GM23338 (cell line): ENCODE data around the gene TRDN. TPM values are rescaled to one million over a fixed set of nuclear protein-coding genes. Genes with fewer than 3 reads are reported as not detected.

Source experiments
- ATAC-seq: fragments of 200-7000 bp; cut with Tn5 transposase; 3 replicates; pipeline ENCODE4 v1.9.1; 2020
- DNase-seq: peaks from one replicate; pipeline ENCODE4 v3.0.0-alpha.2; 2015; ENCODE audit warnings: low spot score
- H2AFZ ChIP-seq: fragments of 200-600 bp; sonication (generic); 2 replicates; pipeline ENCODE4 v1.8.0; 2016; ENCODE audit warnings: antibody characterized with exemption, mild to moderate bottlenecking, moderate library complexity
- H3F3A ChIP-seq: fragments of 200-600 bp; sonication (generic); replicated peaks from 2 replicates; pipeline ENCODE4 v1.8.0; 2017; ENCODE audit warnings: antibody characterized with exemption, mixed run types, low read depth
- H3K27ac ChIP-seq: fragments of 200-600 bp; sonication (generic); 2 replicates; pipeline ENCODE4 v1.6.1; 2016; ENCODE audit warnings: low read depth
- H3K27me3 ChIP-seq: fragments of 200-600 bp; sonication (generic); 2 replicates; pipeline ENCODE4 v1.8.0; 2016; ENCODE audit warnings: mild to moderate bottlenecking, mixed run types, moderate library complexity; ENCODE audit not compliant: insufficient read depth
- H3K36me3 ChIP-seq: fragments of 200-600 bp; sonication (generic); 2 replicates; pipeline ENCODE4 v1.8.0; 2016; ENCODE audit warnings: mild to moderate bottlenecking; ENCODE audit not compliant: insufficient read depth
- H3K4me1 ChIP-seq: fragments of 200-600 bp; sonication (generic); 2 replicates; pipeline ENCODE4 v1.8.0; 2016; ENCODE audit warnings: mild to moderate bottlenecking, moderate library complexity; ENCODE audit not compliant: insufficient read depth
- H3K4me2 ChIP-seq: fragments of 200-600 bp; sonication (generic); 2 replicates; pipeline ENCODE4 v1.7.1; 2017; ENCODE audit warnings: mixed run types
- H3K4me3 ChIP-seq: fragments of 200-600 bp; sonication (generic); 2 replicates; pipeline ENCODE4 v1.6.1; 2016; ENCODE audit warnings: mixed run types
- H3K79me2 ChIP-seq: fragments of 200-600 bp; sonication (generic); replicated peaks from 2 replicates; pipeline ENCODE4 v1.8.0; 2017; ENCODE audit warnings: mild to moderate bottlenecking; ENCODE audit not compliant: insufficient read depth
- H3K9me2 ChIP-seq: fragments of 200-600 bp; sonication (generic); 2 replicates; pipeline ENCODE4 v1.8.0; 2017; ENCODE audit not compliant: insufficient read depth
- H4K20me1 ChIP-seq: fragments of 200-600 bp; sonication (generic); replicated peaks from 2 replicates; pipeline ENCODE4 v1.8.0; 2017; ENCODE audit warnings: mild to moderate bottlenecking; ENCODE audit not compliant: insufficient read depth
- H3K27ac Mint-ChIP-seq: 2 replicates; pipeline ENCODE4 v1.8.0; 2020; ENCODE audit warnings: inconsistent platforms, mild to moderate bottlenecking, moderate library complexity, mixed read lengths
- H3K27me3 Mint-ChIP-seq: 3 replicates; pipeline ENCODE4 v1.8.0; 2022; ENCODE audit warnings: low read depth, mild to moderate bottlenecking, moderate library complexity, mixed read lengths, inconsistent platforms; ENCODE audit not compliant: insufficient read depth, poor library complexity
- H3K36me3 Mint-ChIP-seq: 3 replicates; pipeline ENCODE4 v1.8.0; 2021; ENCODE audit warnings: low read depth, mild to moderate bottlenecking, inconsistent platforms, moderate library complexity, mixed read lengths
- H3K4me1 Mint-ChIP-seq: 3 replicates; pipeline ENCODE4 v1.8.0; 2020; ENCODE audit warnings: mild to moderate bottlenecking, inconsistent platforms, mixed read lengths
- H3K4me3 Mint-ChIP-seq: 3 replicates; pipeline ENCODE4 v1.8.0; 2021; ENCODE audit warnings: moderate library complexity, mild to moderate bottlenecking, inconsistent platforms, mixed read lengths
- H3K9me3 Mint-ChIP-seq: 3 replicates; pipeline ENCODE4 v1.8.0; 2020; ENCODE audit warnings: moderate library complexity, mild to moderate bottlenecking, inconsistent platforms, mixed read lengths
- CREB1 ChIP-seq: fragments of 250-450 bp; sonication (Bioruptor Pico); IDR thresholded peaks from 2 replicates; pipeline ENCODE4 v1.5.0; 2020; ENCODE audit warnings: low read depth, mild to moderate bottlenecking, moderate library complexity
- EZH2 ChIP-seq: fragments of 200-600 bp; sonication (generic); IDR thresholded peaks from one replicate; pipeline ENCODE4 v1.8.0; 2017; ENCODE audit warnings: antibody characterized with exemption, mild to moderate bottlenecking, low read depth; ENCODE audit not compliant: unreplicated experiment
- EZH2phosphoT487 ChIP-seq: fragments of 200-600 bp; sonication (generic); IDR thresholded peaks from one replicate; pipeline ENCODE4 v1.8.1; 2018; ENCODE audit warnings: antibody characterized with exemption; ENCODE audit not compliant: unreplicated experiment
- JUNB ChIP-seq: IDR thresholded peaks from one replicate; pipeline ENCODE4 v1.6.1; 2016; ENCODE audit warnings: antibody characterized with exemption; ENCODE audit not compliant: unreplicated experiment
- NANOG ChIP-seq: IDR thresholded peaks from 2 replicates; pipeline ENCODE4 v1.6.1; 2016; ENCODE audit warnings: antibody characterized with exemption, borderline replicate concordance
- POLR2AphosphoS5 ChIP-seq: IDR thresholded peaks from 2 replicates; pipeline ENCODE4 v1.6.1; 2016; ENCODE audit warnings: antibody characterized with exemption, low read depth
- STAT1 ChIP-seq: IDR thresholded peaks from one replicate; pipeline ENCODE4 v1.6.1; 2016; ENCODE audit warnings: antibody characterized with exemption; ENCODE audit not compliant: unreplicated experiment
- ZNF114 ChIP-seq: fragments of 250-450 bp; sonication (Bioruptor Pico); IDR thresholded peaks from 2 replicates; pipeline ENCODE4 v1.5.0; 2020; ENCODE audit warnings: mild to moderate bottlenecking, moderate library complexity
- ZNF331 ChIP-seq: fragments of 250-450 bp; sonication (Bioruptor Pico); IDR thresholded peaks from 2 replicates; pipeline ENCODE4 v1.5.0; 2020; ENCODE audit warnings: low read depth, mild to moderate bottlenecking, moderate library complexity
- polyA plus RNA-seq: library from polyadenylated mRNA; unstranded; fragments of >200 nt; fragmentation: Nextera tagmentation; extraction: Ambion mirVana; gene quantifications from 2 replicates; pipeline ENCODE4 v1.2.1, GENCODE V29; 2016
- total RNA-seq: library from RNA; depleted of rRNA; stranded (reverse); fragments of >200 nt; shearing (Covaris generic); gene quantifications from 2 replicates; pipeline ENCODE4 v1.2.3, GENCODE V29; 2014
- TF ChIP-seq, protein P1 (sequence below): IDR thresholded peaks from 2 replicates; pipeline ENCODE4 v1.6.1; 2016; ENCODE audit warnings: antibody characterized with exemption
- TF ChIP-seq, protein P2 (sequence below): IDR thresholded peaks from one replicate; pipeline ENCODE4 v1.6.1; 2018; ENCODE audit warnings: antibody characterized with exemption; ENCODE audit not compliant: unreplicated experiment
- TF ChIP-seq, protein P3 (sequence below): fragments of 250-450 bp; sonication (Bioruptor Pico); IDR thresholded peaks from 2 replicates; pipeline ENCODE4 v1.5.0; 2020; ENCODE audit warnings: mild to moderate bottlenecking, moderate library complexity
- TF ChIP-seq, protein P4 (sequence below), 2 experiments: fragments of 200-600 bp in 1 of 2; sonication (generic) in 1 of 2; conservative IDR thresholded peaks; 2 replicates each; pipeline versions ENCODE4 v1.5.1 to v1.6.1; 2016 to 2017; ENCODE audit warnings: antibody characterized with exemption in 2 of 2, low read depth in 2 of 2, mild to moderate bottlenecking in 2 of 2, moderate library complexity in 1 of 2

The TRDN gene
- total and polyA plus RNA-seq, 2 experiments from 2014 or later, result 35.5 to 137 TPM

DNA sequence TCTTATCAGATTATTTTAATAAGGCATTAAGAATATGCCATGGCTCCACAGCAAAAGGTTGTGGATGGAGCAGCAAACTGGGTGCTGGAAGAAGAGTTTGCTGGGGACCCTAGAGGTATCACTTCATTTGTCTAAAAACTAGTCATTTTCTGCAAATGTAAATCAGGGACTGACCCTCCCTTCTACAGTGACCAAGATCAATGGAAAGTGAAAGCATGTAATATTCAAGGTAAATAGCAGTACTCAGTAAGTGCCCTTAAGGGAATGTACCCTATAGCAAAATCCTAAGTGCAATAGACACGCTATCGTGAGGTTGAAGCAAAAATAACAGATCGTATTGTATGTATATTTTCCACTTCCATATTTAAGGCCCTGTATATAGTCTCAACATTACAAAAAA is 38.7 kb downstream of the TRDN start:
- TF ChIP-seq CREB1 (CRISPR knock-in tag), result no peak
- no peak for TF ChIP-seq EZH2phosphoT487
- TF ChIP-seq NANOG, result no peak
- TF ChIP-seq, protein P1, sequence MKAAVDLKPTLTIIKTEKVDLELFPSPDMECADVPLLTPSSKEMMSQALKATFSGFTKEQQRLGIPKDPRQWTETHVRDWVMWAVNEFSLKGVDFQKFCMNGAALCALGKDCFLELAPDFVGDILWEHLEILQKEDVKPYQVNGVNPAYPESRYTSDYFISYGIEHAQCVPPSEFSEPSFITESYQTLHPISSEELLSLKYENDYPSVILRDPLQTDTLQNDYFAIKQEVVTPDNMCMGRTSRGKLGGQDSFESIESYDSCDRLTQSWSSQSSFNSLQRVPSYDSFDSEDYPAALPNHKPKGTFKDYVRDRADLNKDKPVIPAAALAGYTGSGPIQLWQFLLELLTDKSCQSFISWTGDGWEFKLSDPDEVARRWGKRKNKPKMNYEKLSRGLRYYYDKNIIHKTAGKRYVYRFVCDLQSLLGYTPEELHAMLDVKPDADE, result no peak
- TF ChIP-seq, protein P2, sequence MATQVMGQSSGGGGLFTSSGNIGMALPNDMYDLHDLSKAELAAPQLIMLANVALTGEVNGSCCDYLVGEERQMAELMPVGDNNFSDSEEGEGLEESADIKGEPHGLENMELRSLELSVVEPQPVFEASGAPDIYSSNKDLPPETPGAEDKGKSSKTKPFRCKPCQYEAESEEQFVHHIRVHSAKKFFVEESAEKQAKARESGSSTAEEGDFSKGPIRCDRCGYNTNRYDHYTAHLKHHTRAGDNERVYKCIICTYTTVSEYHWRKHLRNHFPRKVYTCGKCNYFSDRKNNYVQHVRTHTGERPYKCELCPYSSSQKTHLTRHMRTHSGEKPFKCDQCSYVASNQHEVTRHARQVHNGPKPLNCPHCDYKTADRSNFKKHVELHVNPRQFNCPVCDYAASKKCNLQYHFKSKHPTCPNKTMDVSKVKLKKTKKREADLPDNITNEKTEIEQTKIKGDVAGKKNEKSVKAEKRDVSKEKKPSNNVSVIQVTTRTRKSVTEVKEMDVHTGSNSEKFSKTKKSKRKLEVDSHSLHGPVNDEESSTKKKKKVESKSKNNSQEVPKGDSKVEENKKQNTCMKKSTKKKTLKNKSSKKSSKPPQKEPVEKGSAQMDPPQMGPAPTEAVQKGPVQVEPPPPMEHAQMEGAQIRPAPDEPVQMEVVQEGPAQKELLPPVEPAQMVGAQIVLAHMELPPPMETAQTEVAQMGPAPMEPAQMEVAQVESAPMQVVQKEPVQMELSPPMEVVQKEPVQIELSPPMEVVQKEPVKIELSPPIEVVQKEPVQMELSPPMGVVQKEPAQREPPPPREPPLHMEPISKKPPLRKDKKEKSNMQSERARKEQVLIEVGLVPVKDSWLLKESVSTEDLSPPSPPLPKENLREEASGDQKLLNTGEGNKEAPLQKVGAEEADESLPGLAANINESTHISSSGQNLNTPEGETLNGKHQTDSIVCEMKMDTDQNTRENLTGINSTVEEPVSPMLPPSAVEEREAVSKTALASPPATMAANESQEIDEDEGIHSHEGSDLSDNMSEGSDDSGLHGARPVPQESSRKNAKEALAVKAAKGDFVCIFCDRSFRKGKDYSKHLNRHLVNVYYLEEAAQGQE, result no peak
- no peak for TF ChIP-seq POLR2AphosphoS5
- no peak for TF ChIP-seq ZNF114 (CRISPR knock-in tag)
- no peak for TF ChIP-seq STAT1
- TF ChIP-seq EZH2, result no peak
- no peak for TF ChIP-seq JUNB
- TF ChIP-seq, protein P3, sequence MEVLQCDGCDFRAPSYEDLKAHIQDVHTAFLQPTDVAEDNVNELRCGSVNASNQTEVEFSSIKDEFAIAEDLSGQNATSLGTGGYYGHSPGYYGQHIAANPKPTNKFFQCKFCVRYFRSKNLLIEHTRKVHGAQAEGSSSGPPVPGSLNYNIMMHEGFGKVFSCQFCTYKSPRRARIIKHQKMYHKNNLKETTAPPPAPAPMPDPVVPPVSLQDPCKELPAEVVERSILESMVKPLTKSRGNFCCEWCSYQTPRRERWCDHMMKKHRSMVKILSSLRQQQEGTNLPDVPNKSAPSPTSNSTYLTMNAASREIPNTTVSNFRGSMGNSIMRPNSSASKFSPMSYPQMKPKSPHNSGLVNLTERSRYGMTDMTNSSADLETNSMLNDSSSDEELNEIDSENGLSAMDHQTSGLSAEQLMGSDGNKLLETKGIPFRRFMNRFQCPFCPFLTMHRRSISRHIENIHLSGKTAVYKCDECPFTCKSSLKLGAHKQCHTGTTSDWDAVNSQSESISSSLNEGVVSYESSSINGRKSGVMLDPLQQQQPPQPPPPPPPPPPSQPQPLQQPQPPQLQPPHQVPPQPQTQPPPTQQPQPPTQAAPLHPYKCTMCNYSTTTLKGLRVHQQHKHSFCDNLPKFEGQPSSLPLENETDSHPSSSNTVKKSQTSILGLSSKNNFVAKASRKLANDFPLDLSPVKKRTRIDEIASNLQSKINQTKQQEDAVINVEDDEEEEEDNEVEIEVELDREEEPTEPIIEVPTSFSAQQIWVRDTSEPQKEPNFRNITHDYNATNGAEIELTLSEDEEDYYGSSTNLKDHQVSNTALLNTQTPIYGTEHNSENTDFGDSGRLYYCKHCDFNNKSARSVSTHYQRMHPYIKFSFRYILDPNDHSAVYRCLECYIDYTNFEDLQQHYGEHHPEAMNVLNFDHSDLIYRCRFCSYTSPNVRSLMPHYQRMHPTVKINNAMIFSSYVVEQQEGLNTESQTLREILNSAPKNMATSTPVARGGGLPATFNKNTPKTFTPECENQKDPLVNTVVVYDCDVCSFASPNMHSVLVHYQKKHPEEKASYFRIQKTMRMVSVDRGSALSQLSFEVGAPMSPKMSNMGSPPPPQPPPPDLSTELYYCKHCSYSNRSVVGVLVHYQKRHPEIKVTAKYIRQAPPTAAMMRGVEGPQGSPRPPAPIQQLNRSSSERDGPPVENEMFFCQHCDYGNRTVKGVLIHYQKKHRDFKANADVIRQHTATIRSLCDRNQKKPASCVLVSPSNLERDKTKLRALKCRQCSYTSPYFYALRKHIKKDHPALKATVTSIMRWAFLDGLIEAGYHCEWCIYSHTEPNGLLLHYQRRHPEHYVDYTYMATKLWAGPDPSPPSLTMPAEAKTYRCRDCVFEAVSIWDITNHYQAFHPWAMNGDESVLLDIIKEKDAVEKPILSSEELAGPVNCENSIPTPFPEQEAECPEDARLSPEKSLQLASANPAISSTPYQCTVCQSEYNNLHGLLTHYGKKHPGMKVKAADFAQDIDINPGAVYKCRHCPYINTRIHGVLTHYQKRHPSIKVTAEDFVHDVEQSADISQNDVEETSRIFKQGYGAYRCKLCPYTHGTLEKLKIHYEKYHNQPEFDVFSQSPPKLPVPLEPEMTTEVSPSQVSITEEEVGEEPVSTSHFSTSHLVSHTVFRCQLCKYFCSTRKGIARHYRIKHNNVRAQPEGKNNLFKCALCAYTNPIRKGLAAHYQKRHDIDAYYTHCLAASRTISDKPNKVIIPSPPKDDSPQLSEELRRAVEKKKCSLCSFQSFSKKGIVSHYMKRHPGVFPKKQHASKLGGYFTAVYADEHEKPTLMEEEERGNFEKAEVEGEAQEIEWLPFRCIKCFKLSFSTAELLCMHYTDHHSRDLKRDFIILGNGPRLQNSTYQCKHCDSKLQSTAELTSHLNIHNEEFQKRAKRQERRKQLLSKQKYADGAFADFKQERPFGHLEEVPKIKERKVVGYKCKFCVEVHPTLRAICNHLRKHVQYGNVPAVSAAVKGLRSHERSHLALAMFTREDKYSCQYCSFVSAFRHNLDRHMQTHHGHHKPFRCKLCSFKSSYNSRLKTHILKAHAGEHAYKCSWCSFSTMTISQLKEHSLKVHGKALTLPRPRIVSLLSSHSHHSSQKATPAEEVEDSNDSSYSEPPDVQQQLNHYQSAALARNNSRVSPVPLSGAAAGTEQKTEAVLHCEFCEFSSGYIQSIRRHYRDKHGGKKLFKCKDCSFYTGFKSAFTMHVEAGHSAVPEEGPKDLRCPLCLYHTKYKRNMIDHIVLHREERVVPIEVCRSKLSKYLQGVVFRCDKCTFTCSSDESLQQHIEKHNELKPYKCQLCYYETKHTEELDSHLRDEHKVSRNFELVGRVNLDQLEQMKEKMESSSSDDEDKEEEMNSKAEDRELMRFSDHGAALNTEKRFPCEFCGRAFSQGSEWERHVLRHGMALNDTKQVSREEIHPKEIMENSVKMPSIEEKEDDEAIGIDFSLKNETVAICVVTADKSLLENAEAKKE (CRISPR knock-in tag), result no peak
- TF ChIP-seq ZNF331 (CRISPR knock-in tag), result no peak
- TF ChIP-seq, protein P4, sequence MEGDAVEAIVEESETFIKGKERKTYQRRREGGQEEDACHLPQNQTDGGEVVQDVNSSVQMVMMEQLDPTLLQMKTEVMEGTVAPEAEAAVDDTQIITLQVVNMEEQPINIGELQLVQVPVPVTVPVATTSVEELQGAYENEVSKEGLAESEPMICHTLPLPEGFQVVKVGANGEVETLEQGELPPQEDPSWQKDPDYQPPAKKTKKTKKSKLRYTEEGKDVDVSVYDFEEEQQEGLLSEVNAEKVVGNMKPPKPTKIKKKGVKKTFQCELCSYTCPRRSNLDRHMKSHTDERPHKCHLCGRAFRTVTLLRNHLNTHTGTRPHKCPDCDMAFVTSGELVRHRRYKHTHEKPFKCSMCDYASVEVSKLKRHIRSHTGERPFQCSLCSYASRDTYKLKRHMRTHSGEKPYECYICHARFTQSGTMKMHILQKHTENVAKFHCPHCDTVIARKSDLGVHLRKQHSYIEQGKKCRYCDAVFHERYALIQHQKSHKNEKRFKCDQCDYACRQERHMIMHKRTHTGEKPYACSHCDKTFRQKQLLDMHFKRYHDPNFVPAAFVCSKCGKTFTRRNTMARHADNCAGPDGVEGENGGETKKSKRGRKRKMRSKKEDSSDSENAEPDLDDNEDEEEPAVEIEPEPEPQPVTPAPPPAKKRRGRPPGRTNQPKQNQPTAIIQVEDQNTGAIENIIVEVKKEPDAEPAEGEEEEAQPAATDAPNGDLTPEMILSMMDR (conservative IDR thresholded peaks at IDR 0.05; ENCODE audit: low read depth in 2 of 2), result no peak
- Histone ChIP-seq H4K20me1 (no peaks in the 10 kb centered on the region), H3F3A (no peaks in the 10 kb centered on the region), H3K9me2 (no peaks in the 10 kb centered on the region), H3K27ac (no peak overlapping the region), H3K4me2 (no peak overlapping the region), H3K36me3 (no peaks in the 10 kb centered on the region), H3K79me2 (no peaks in the 10 kb centered on the region), H3K4me1 (0 out of 2 replicates have a peak, but pooled peaks cover 4% of the 10 kb centered on the region), H3K4me3 (no peak overlapping the region), H3K27me3 (no peaks in the 10 kb centered on the region), H2AFZ (no peak overlapping the region)
- ATAC-seq, result no peak
- H3K36me3 Mint-ChIP-seq, result no peaks in the 10 kb centered on the region
- H3K4me3 Mint-ChIP-seq, result no peak overlapping the region
- DNase-seq, result no peak
- peaks cover 2% of the 10 kb centered on the region; the same call in 1 of the 3 replicates for H3K4me1 Mint-ChIP-seq
- H3K27ac Mint-ChIP-seq, result no peak overlapping the region
- no peaks in the 10 kb centered on the region for H3K27me3 Mint-ChIP-seq
- no peaks in the 10 kb centered on the region for H3K9me3 Mint-ChIP-seq
